Activated T-cell treated with anti-CD3 and anti-CD28 coated beads, Interleukin-2, amount 50 U/mL, for 24 hours (primary cell): ENCODE data around the gene EEFSEC.

Experiments
- DNase-seq: peaks from one replicate; pipeline ENCODE4 v3.0.0-alpha.2; 2020
- H3K27ac Mint-ChIP-seq: 2 replicates; pipeline ENCODE4 v1.8.0; 2020; ENCODE audit warnings: mild to moderate bottlenecking, mixed read lengths
- H3K27me3 Mint-ChIP-seq: 2 replicates; pipeline ENCODE4 v1.8.0; 2020; ENCODE audit warnings: mixed read lengths
- H3K36me3 Mint-ChIP-seq: 2 replicates; pipeline ENCODE4 v1.8.0; 2020; ENCODE audit warnings: low read depth, mixed read lengths
- H3K4me1 Mint-ChIP-seq: 2 replicates; pipeline ENCODE4 v1.8.0; 2020; ENCODE audit warnings: low read depth, mixed read lengths
- H3K4me3 Mint-ChIP-seq: 2 replicates; pipeline ENCODE4 v1.8.0; 2020; ENCODE audit warnings: mild to moderate bottlenecking, moderate library complexity, mixed read lengths
- H3K9me3 Mint-ChIP-seq: 2 replicates; pipeline ENCODE4 v1.8.0; 2020; ENCODE audit warnings: mixed read lengths

EEFSEC gene

GRCh38 chr3:128187495-128187894 lies 34.2 kb downstream of the EEFSEC start:
- peaks cover 34% of the 10 kb centered on the region for H3K4me1 Mint-ChIP-seq
- H3K36me3 Mint-ChIP-seq, result peaks cover 8% of the 10 kb centered on the region
- H3K9me3 Mint-ChIP-seq, result no peaks in the 10 kb centered on the region
- no peak overlapping the region for H3K27ac Mint-ChIP-seq
- no peak overlapping the region for H3K4me3 Mint-ChIP-seq
- DNase-seq, result no peak
- H3K27me3 Mint-ChIP-seq, result no peaks in the 10 kb centered on the region

- DNase-seq, result no peak
- no peaks in the 10 kb centered on the region for H3K27me3 Mint-ChIP-seq
- H3K27ac Mint-ChIP-seq, result no peak overlapping the region
- no peaks in the 10 kb centered on the region for H3K9me3 Mint-ChIP-seq
- H3K4me3 Mint-ChIP-seq, result no peak overlapping the region
- H3K36me3 Mint-ChIP-seq, result peaks cover 8% of the 10 kb centered on the region
- peaks cover 27% of the 10 kb centered on the region for H3K4me1 Mint-ChIP-seq
These were observed 35.0 kb downstream of the EEFSEC start for GRCh38 chr3:128188326-128188725.

GRCh38 chr3:128188956-128189355 lies 35.7 kb downstream of the EEFSEC start:
- Mint-ChIP-seq H3K9me3 (no peaks in the 10 kb centered on the region), H3K27me3 (no peaks in the 10 kb centered on the region), H3K4me3 (no peak overlapping the region), H3K27ac (no peak overlapping the region), H3K36me3 (peaks cover 8% of the 10 kb centered on the region), H3K4me1 (peaks cover 27% of the 10 kb centered on the region)
- no peak for DNase-seq

- Mint-ChIP-seq H3K27me3 (no peaks in the 10 kb centered on the region), H3K4me1 (peaks cover 25% of the 10 kb centered on the region), H3K36me3 (peaks cover 5% of the 10 kb centered on the region), H3K4me3 (no peak overlapping the region), H3K9me3 (no peaks in the 10 kb centered on the region), H3K27ac (no peak overlapping the region)
- no peak for DNase-seq
These were observed 37.2 kb downstream of the EEFSEC start for GRCh38 chr3:128190501-128190900.

- peaks cover 18% of the 10 kb centered on the region for H3K4me1 Mint-ChIP-seq
- H3K36me3 Mint-ChIP-seq, result peaks cover 6% of the 10 kb centered on the region
- H3K9me3 Mint-ChIP-seq, result no peaks in the 10 kb centered on the region
- no peak overlapping the region for H3K4me3 Mint-ChIP-seq
- no peaks in the 10 kb centered on the region for H3K27me3 Mint-ChIP-seq
- no peak overlapping the region for H3K27ac Mint-ChIP-seq
- DNase-seq, result no peak
These were observed 38.9 kb downstream of the EEFSEC start for GRCh38 chr3:128192131-128192530.

GRCh38 chr3:128193168-128193567 lies 39.9 kb downstream of the EEFSEC start:
- no peak for DNase-seq
- Mint-ChIP-seq H3K4me3 (no peak overlapping the region), H3K9me3 (no peaks in the 10 kb centered on the region), H3K27me3 (no peaks in the 10 kb centered on the region), H3K36me3 (peaks cover 7% of the 10 kb centered on the region), H3K4me1 (peaks cover 13% of the 10 kb centered on the region), H3K27ac (no peak overlapping the region)

- Mint-ChIP-seq H3K4me3 (no peak overlapping the region), H3K9me3 (no peaks in the 10 kb centered on the region), H3K27me3 (no peaks in the 10 kb centered on the region), H3K36me3 (peaks cover 11% of the 10 kb centered on the region), H3K4me1 (peaks cover 11% of the 10 kb centered on the region), H3K27ac (no peak overlapping the region)
- DNase-seq, result no peak
These were observed 41.6 kb downstream of the EEFSEC start for GRCh38 chr3:128194843-128195242.

- no peak overlapping the region for H3K4me3 Mint-ChIP-seq
- peaks cover 11% of the 10 kb centered on the region for H3K4me1 Mint-ChIP-seq
- no peaks in the 10 kb centered on the region for H3K27me3 Mint-ChIP-seq
- peaks cover 16% of the 10 kb centered on the region for H3K36me3 Mint-ChIP-seq
- no peak for DNase-seq
- no peak overlapping the region for H3K27ac Mint-ChIP-seq
- H3K9me3 Mint-ChIP-seq, result no peaks in the 10 kb centered on the region
These were observed 42.1 kb downstream of the EEFSEC start for GRCh38 chr3:128195369-128195768.

GRCh38 chr3:128195802-128196201 lies 42.5 kb downstream of the EEFSEC start:
- peaks cover 12% of the 10 kb centered on the region for H3K4me1 Mint-ChIP-seq
- H3K9me3 Mint-ChIP-seq, result no peaks in the 10 kb centered on the region
- no peaks in the 10 kb centered on the region for H3K27me3 Mint-ChIP-seq
- DNase-seq, result no peak
- no peak overlapping the region for H3K27ac Mint-ChIP-seq
- no peak overlapping the region for H3K4me3 Mint-ChIP-seq
- peaks cover 20% of the 10 kb centered on the region for H3K36me3 Mint-ChIP-seq

GRCh38 chr3:128196647-128197046 lies 43.4 kb downstream of the EEFSEC start:
- Mint-ChIP-seq H3K4me3 (no peak overlapping the region), H3K4me1 (peaks cover 15% of the 10 kb centered on the region), H3K27ac (no peak overlapping the region), H3K36me3 (peaks cover 24% of the 10 kb centered on the region), H3K9me3 (no peaks in the 10 kb centered on the region), H3K27me3 (no peaks in the 10 kb centered on the region)
- DNase-seq, result no peak

- no peak overlapping the region for H3K4me3 Mint-ChIP-seq
- no peak for DNase-seq
These were observed 44.6 kb downstream of the EEFSEC start for GRCh38 chr3:128197855-128198254.

GRCh38 chr3:128198313-128198712 lies 45.0 kb downstream of the EEFSEC start:
- H3K4me3 Mint-ChIP-seq, result no peak overlapping the region
- peak overlapping the region; percentile 41 for H3K27ac Mint-ChIP-seq
- DNase-seq, result no peak
- H3K36me3 Mint-ChIP-seq, result peaks cover 33% of the 10 kb centered on the region
- no peaks in the 10 kb centered on the region for H3K9me3 Mint-ChIP-seq
- H3K4me1 Mint-ChIP-seq, result peaks cover 15% of the 10 kb centered on the region
- H3K27me3 Mint-ChIP-seq, result no peaks in the 10 kb centered on the region

More at GRCh38 chr3:128197855-128198254, 44.6 kb downstream of the EEFSEC start:
- no peak overlapping the region for H3K27ac Mint-ChIP-seq
- peaks cover 28% of the 10 kb centered on the region for H3K36me3 Mint-ChIP-seq
- no peaks in the 10 kb centered on the region for H3K27me3 Mint-ChIP-seq
- H3K9me3 Mint-ChIP-seq, result no peaks in the 10 kb centered on the region
- peaks cover 15% of the 10 kb centered on the region for H3K4me1 Mint-ChIP-seq

- H3K36me3 Mint-ChIP-seq, result peaks cover 35% of the 10 kb centered on the region
- no peaks in the 10 kb centered on the region for H3K27me3 Mint-ChIP-seq
- no peaks in the 10 kb centered on the region for H3K9me3 Mint-ChIP-seq
- DNase-seq, result no peak
- H3K4me3 Mint-ChIP-seq, result no peak overlapping the region
- peaks cover 15% of the 10 kb centered on the region for H3K4me1 Mint-ChIP-seq
- no peak overlapping the region for H3K27ac Mint-ChIP-seq
These were observed 45.8 kb downstream of the EEFSEC start for GRCh38 chr3:128199110-128199509.

- Mint-ChIP-seq H3K36me3 (peaks cover 33% of the 10 kb centered on the region), H3K9me3 (no peaks in the 10 kb centered on the region), H3K4me3 (no peak overlapping the region), H3K4me1 (peaks cover 15% of the 10 kb centered on the region), H3K27ac (no peak overlapping the region), H3K27me3 (no peaks in the 10 kb centered on the region)
- no peak for DNase-seq
These were observed 48.0 kb downstream of the EEFSEC start for GRCh38 chr3:128201158-128201755.

GRCh38 chr3:128203169-128203568 lies 49.9 kb downstream of the EEFSEC start:
- Mint-ChIP-seq H3K9me3 (no peaks in the 10 kb centered on the region), H3K27me3 (no peaks in the 10 kb centered on the region), H3K27ac (no peak overlapping the region), H3K4me3 (no peak overlapping the region), H3K4me1 (peaks cover 10% of the 10 kb centered on the region), H3K36me3 (peaks cover 30% of the 10 kb centered on the region)
- DNase-seq, result no peak
